CD4-positive, alpha-beta memory T cell (primary cell): Measurements from ENCODE around the gene SPHK2. TPM values are rescaled to one million over a fixed set of nuclear protein-coding genes. Genes with fewer than 3 reads are reported as not detected.

ENCODE experiments used
- CTCF ChIA-PET: fragments of 350-600 bp; sonication (Branson Sonifier 250); formaldehyde crosslinking; loops from one replicate; lab custom pipeline; 2021; ENCODE audit warnings: inconsistent platforms; ENCODE audit not compliant: partially characterized antibody; lab: Charles Lee
- POLR2A ChIA-PET: fragments of 350-600 bp; sonication (Branson Sonifier 250); formaldehyde crosslinking; loops from one replicate; lab custom pipeline; 2021; ENCODE audit not compliant: partially characterized antibody; lab: Charles Lee
- DNase-seq, 5 donors: peaks; one replicate each; pipeline versions ENCODE4 v3.0.0 to v3.0.0-alpha.2; 2020 to 2022; ENCODE audit warnings: mixed read lengths in 1 of 5
- H3K27ac ChIP-seq: one replicate; pipeline ENCODE4 v1.7.0; 2013; ENCODE audit warnings: low read depth, low read length
- H3K27me3 ChIP-seq: 2 replicates; pipeline ENCODE4 v1.7.0; 2013; ENCODE audit warnings: mild to moderate bottlenecking, low read length, moderate library complexity; ENCODE audit not compliant: insufficient read depth
- H3K36me3 ChIP-seq: 2 replicates; pipeline ENCODE4 v1.7.0; 2013; ENCODE audit warnings: mild to moderate bottlenecking, low read length, moderate library complexity; ENCODE audit not compliant: insufficient read depth
- H3K4me1 ChIP-seq: 2 replicates; pipeline ENCODE4 v1.7.0; 2013; ENCODE audit warnings: mild to moderate bottlenecking, low read length, moderate library complexity; ENCODE audit not compliant: insufficient read depth
- H3K4me3 ChIP-seq, 2 donors: one replicate each; pipeline ENCODE4 v1.7.0; 2013; ENCODE audit warnings: low read length in 2 of 2, mild to moderate bottlenecking in 1 of 2
- H3K9me3 ChIP-seq, 2 donors: one replicate each; pipeline ENCODE4 v1.7.0; 2013; ENCODE audit warnings: low read length in 2 of 2, control low read depth in 1 of 2; ENCODE audit not compliant: control insufficient read depth in 1 of 2
- H3K27ac Mint-ChIP-seq, 7 donors: one replicate each; pipeline ENCODE4 v1.8.0; 2020 to 2021; ENCODE audit warnings: mixed read lengths in 7 of 7, mild to moderate bottlenecking in 6 of 7, inconsistent platforms in 3 of 7, moderate library complexity in 3 of 7
- H3K27me3 Mint-ChIP-seq, 2 donors: one replicate each; pipeline ENCODE4 v1.8.0; 2020 to 2021; ENCODE audit warnings: mixed read lengths in 2 of 2
- H3K36me3 Mint-ChIP-seq, 2 donors: one replicate each; pipeline ENCODE4 v1.8.0; 2020 to 2021; ENCODE audit warnings: mixed read lengths in 2 of 2, inconsistent platforms in 1 of 2, mild to moderate bottlenecking in 1 of 2
- H3K4me1 Mint-ChIP-seq, 4 donors: one replicate each; pipeline ENCODE4 v1.8.0; 2020 to 2021; ENCODE audit warnings: mixed read lengths in 4 of 4, mild to moderate bottlenecking in 1 of 4
- H3K4me3 Mint-ChIP-seq, 8 donors: one replicate each; pipeline ENCODE4 v1.8.0; 2020 to 2021; ENCODE audit warnings: mixed read lengths in 8 of 8, mild to moderate bottlenecking in 7 of 8, moderate library complexity in 6 of 8, inconsistent platforms in 3 of 8
- H3K9me3 Mint-ChIP-seq, 8 donors: one replicate each; pipeline ENCODE4 v1.8.0; 2020 to 2021; ENCODE audit warnings: mixed read lengths in 8 of 8, mild to moderate bottlenecking in 5 of 8, inconsistent platforms in 3 of 8, moderate library complexity in 1 of 8
- intact Hi-C: fragments of 100-400 bp; cut with micrococcal nuclease; formaldehyde crosslinking; loops from one replicate; pipeline ENCODE4 v1.15.1; 2023
- polyA plus RNA-seq, 2 donors: library from polyadenylated mRNA; unstranded; fragments of 300-500 nt; fragmentation: Illumina TruSeq; gene quantifications; one replicate each; pipeline ENCODE4 v1.2.3, GENCODE V29; 2021
- total RNA-seq, 2 experiments: library from RNA; stranded (reverse); gene quantifications; one replicate each; pipeline ENCODE4 v1.2.3, GENCODE V29; 2021

The SPHK2 gene
- total and polyA plus RNA-seq, 4 experiments from 2014 or later, result 6.0 to 29.1 (median 16.7) TPM

DNA sequence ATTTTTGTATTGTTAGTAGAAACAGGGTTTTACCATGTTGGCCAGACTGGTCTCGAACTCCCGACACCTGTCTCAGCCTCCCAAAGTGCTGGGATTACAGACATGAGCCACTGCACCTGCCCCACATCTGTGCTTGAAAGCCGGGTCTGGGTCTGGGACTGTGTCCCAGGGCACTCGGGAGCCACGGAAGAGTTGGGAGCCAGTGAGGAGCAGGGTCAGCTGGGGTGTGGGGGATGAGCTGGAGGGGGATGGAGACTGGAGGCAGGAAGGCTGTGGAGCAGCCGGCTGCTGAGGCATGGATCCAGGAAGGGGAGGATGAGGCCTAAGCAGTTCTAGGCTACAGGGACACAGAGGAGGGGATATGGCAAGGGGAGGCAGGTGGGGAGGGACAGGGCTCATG is 23.5 kb upstream of the SPHK2 start:
- no peaks in the 10 kb centered on the region for H3K9me3 Mint-ChIP-seq
- no peaks in the 10 kb centered on the region for H3K36me3 Mint-ChIP-seq
- Histone ChIP-seq H3K27me3 (no peaks in the 10 kb centered on the region), H3K4me1 (peaks cover 22% of the 10 kb centered on the region), H3K9me3 (no peaks in the 10 kb centered on the region), H3K27ac (peak overlapping the region; percentile 54), H3K36me3 (no peaks in the 10 kb centered on the region), H3K4me3 (no peak overlapping the region)
- peak overlapping the region in 5 of 8 donors; percentile 36 to 86 (median 64) for H3K4me3 Mint-ChIP-seq
- peaks cover 0 to 3% of the 10 kb centered on the region in 2 donors for H3K27me3 Mint-ChIP-seq
- H3K4me1 Mint-ChIP-seq, result peaks cover 8 to 40% (median 14%) of the 10 kb centered on the region in 4 donors
- CTCF ChIA-PET, result interaction anchor here (0.7 to 2.5 kb wide), 6 partner anchors 11 to 368 kb away, joined by 3 to 12 read pairs (median 6); no protein-coding TSS in a partner anchor
- POLR2A ChIA-PET, result interaction anchor here (0.9 to 1.1 kb wide), 2 partner anchors 23 to 82 kb away, joined by 3 read pairs; partner anchors contain the start of gene RPL18
- no peak for DNase-seq
- intact Hi-C loops, result no loop called here
- peak overlapping the region; percentile 52 to 88 (median 73) for H3K27ac Mint-ChIP-seq

DNA sequence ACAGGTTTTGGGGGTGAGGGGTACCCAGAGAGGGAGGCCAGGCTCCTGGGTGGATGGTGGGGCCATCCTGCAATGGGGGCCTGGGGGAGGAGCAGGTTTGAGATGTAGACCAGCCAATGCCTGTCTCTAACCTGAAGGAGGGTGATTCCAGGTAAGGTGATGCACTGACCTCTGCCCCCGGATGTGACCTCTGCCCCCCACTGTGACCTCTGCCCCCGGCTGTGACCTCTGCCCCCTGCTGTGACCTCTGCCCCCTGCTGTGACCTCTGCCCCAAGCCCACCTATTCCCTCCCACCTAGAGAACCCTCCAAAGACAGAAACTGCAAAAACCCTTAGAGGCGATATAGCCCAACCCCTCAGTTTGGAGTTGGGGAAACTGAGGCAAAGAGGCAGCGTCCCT is 23.1 kb upstream of the SPHK2 start:
- no peaks in the 10 kb centered on the region for H3K9me3 Mint-ChIP-seq
- peak overlapping the region; percentile 54 for H3K27ac ChIP-seq
- CTCF ChIA-PET, result interaction anchor here (0.7 to 2.5 kb wide), 2 partner anchors 11 to 369 kb away, joined by 3 to 12 read pairs; no protein-coding TSS in a partner anchor

DNA sequence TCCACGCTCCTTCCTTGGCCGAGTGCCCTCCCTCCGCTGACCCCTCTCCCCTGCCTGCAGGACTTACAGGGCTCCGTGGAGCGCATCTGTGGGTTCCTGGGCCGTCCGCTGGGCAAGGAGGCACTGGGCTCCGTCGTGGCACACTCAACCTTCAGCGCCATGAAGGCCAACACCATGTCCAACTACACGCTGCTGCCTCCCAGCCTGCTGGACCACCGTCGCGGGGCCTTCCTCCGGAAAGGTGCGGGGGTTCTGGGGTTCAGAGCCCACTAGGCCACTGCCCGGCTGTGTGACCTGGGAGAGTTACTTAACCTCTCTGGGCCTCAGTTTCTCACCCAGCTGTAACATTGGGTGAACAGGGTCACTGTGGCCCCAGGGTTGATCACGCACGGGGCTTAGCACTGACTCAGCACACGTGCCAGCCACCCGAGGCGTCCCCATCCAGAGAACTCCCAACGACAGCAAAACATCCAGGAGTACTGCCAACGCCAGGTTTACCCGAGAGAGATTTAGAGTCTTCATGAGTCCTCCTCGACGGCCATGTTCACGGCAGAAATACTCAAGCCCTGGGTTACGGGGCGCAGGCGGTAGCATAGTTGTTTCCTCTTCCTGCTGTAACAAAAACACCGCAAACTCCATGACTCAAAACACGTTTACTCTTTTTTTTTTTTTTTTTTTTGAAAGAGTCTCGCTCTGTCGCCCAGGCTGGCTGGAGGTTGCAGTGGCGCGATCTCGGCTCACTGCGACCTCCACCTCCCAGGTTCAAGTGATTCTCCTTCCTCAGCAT is 22.4 kb upstream of the SPHK2 start:
- H3K27me3 Mint-ChIP-seq, result peaks cover 0 to 3% of the 10 kb centered on the region in 2 donors
- ChIA-PET CTCF (interaction anchor here (1.3 kb wide), 2 partner anchors 12 kb away, joined by 3 read pairs; no protein-coding TSS in a partner anchor), POLR2A (interaction anchor here (0.5 to 1.4 kb wide), 3 partner anchors 22 to 268 kb away, joined by 3 to 4 read pairs (median 3); partner anchors contain the start of genes RPL18 and SPHK2)
- no peaks in the 10 kb centered on the region for H3K36me3 Mint-ChIP-seq
- H3K4me3 Mint-ChIP-seq, result peak overlapping the region; percentile 68 to 86 (median 80)
- peak overlapping the region; percentile 54 for H3K27ac ChIP-seq
- peaks cover 22% of the 10 kb centered on the region for H3K4me1 ChIP-seq
- peak; percentile 50 to 76 (median 71) for DNase-seq
- no peaks in the 10 kb centered on the region for H3K36me3 ChIP-seq
- intact Hi-C loops, result no loop called here
- peak overlapping the region; percentile 5 to 51 for H3K4me3 ChIP-seq
- H3K9me3 Mint-ChIP-seq, result no peaks in the 10 kb centered on the region
- H3K27me3 ChIP-seq, result no peaks in the 10 kb centered on the region
- peaks cover 5 to 30% (median 13%) of the 10 kb centered on the region in 4 donors for H3K4me1 Mint-ChIP-seq
- peak overlapping the region; percentile 88 to 93 (median 92) for H3K27ac Mint-ChIP-seq
- no peaks in the 10 kb centered on the region for H3K9me3 ChIP-seq

More for the DNA sequence above, 23.1 kb upstream of the SPHK2 start:
- H3K4me3 Mint-ChIP-seq, result peak overlapping the region; percentile 36 to 86 (median 72)
- intact Hi-C loops, result no loop called here
- Histone ChIP-seq H3K36me3 (no peaks in the 10 kb centered on the region), H3K4me3 (peak overlapping the region in 1 of 2 donors; percentile 5), H3K9me3 (no peaks in the 10 kb centered on the region), H3K4me1 (peaks cover 22% of the 10 kb centered on the region), H3K27me3 (no peaks in the 10 kb centered on the region)
- peaks cover 0 to 3% of the 10 kb centered on the region in 2 donors for H3K27me3 Mint-ChIP-seq
- DNase-seq, result no peak
- H3K36me3 Mint-ChIP-seq, result no peaks in the 10 kb centered on the region
- H3K27ac Mint-ChIP-seq, result peak overlapping the region; percentile 52 to 93 (median 86)
- POLR2A ChIA-PET, result interaction anchor here (0.5 to 1.4 kb wide), 3 partner anchors 23 to 202 kb away, joined by 3 to 4 read pairs (median 3); partner anchors contain the start of genes RPL18 and SPHK2
- H3K4me1 Mint-ChIP-seq, result peaks cover 8 to 36% (median 14%) of the 10 kb centered on the region in 4 donors

- intact Hi-C loops, result no loop called here
- H3K9me3 ChIP-seq, result no peaks in the 10 kb centered on the region
- H3K27ac Mint-ChIP-seq, result peak overlapping the region in 2 of 7 donors; percentile 62 to 66
- peaks cover 16% of the 10 kb centered on the region for H3K4me1 ChIP-seq
- H3K9me3 Mint-ChIP-seq, result no peaks in the 10 kb centered on the region
- no peaks in the 10 kb centered on the region for H3K36me3 Mint-ChIP-seq
- no peak overlapping the region for H3K4me3 ChIP-seq
- H3K4me3 Mint-ChIP-seq, result peak overlapping the region in 1 of 8 donors; percentile 23
- peaks cover 2 to 23% (median 6%) of the 10 kb centered on the region in 4 donors for H3K4me1 Mint-ChIP-seq
- CTCF ChIA-PET, result interaction anchor here (1.6 kb wide), 1 partner anchor 9 kb away, joined by 5 read pairs; no protein-coding TSS in a partner anchor
- no peaks in the 10 kb centered on the region for H3K36me3 ChIP-seq
- H3K27me3 ChIP-seq, result no peaks in the 10 kb centered on the region
- no peak overlapping the region for H3K27ac ChIP-seq
- no peak for DNase-seq
- peaks cover 0 to 3% of the 10 kb centered on the region in 2 donors for H3K27me3 Mint-ChIP-seq
- POLR2A ChIA-PET, result no interaction called here
These were observed 20.2 kb upstream of the SPHK2 start for GRCh38 chr19:48598996-48599700.

- no peak overlapping the region for H3K4me3 ChIP-seq
- ChIA-PET CTCF (interaction anchor here (1.0 to 1.6 kb wide), 2 partner anchors 8 to 90 kb away, joined by 3 to 5 read pairs; no protein-coding TSS in a partner anchor), POLR2A (no interaction called here)
- no peaks in the 10 kb centered on the region for H3K36me3 Mint-ChIP-seq
- H3K9me3 Mint-ChIP-seq, result no peaks in the 10 kb centered on the region
- DNase-seq, result no peak
- H3K27ac Mint-ChIP-seq, result no peak overlapping the region
- peaks cover 0 to 15% (median 1%) of the 10 kb centered on the region in 4 donors for H3K4me1 Mint-ChIP-seq
- H3K4me1 ChIP-seq, result peaks cover 16% of the 10 kb centered on the region
- H3K36me3 ChIP-seq, result no peaks in the 10 kb centered on the region
- no peaks in the 10 kb centered on the region for H3K9me3 ChIP-seq
- no peak overlapping the region for H3K27ac ChIP-seq
- intact Hi-C loops, result no loop called here
- H3K4me3 Mint-ChIP-seq, result no peak overlapping the region
- H3K27me3 ChIP-seq, result no peaks in the 10 kb centered on the region
- H3K27me3 Mint-ChIP-seq, result peaks cover 0 to 3% of the 10 kb centered on the region in 2 donors
These were observed 18.5 kb upstream of the SPHK2 start for GRCh38 chr19:48600679-48601417.

DNA sequence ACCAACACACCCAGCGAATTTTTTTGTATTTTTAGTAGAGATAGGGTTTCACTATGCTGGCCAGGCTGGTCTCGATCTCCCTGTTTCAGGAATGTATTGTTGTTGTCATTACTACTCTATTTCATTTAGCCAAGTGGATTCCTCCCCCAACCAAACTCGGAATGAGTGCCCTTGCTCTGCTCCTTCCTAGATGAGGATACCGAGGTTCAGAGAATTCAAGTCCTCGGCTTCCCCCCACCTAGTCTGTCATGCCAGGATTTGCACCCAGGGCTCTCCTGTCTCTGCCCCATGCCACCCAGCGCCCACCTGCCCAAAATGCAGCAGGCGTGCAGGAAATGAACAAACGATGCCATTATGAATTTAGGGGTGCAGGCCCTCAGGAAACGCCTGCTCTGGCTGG is 16.3 kb upstream of the SPHK2 start:
- ChIA-PET POLR2A (no interaction called here), CTCF (interaction anchor here (2.0 kb wide), 1 partner anchor 14 kb away, joined by 9 read pairs; no protein-coding TSS in a partner anchor)
- Histone ChIP-seq H3K27me3 (no peaks in the 10 kb centered on the region), H3K27ac (no peak overlapping the region), H3K4me1 (peaks cover under 1% of the 10 kb centered on the region), H3K36me3 (no peaks in the 10 kb centered on the region), H3K4me3 (no peak overlapping the region), H3K9me3 (no peaks in the 10 kb centered on the region)
- peaks cover 0 to 2% (median 0%) of the 10 kb centered on the region in 4 donors for H3K4me1 Mint-ChIP-seq
- intact Hi-C loops, result no loop called here
- H3K9me3 Mint-ChIP-seq, result no peaks in the 10 kb centered on the region
- H3K36me3 Mint-ChIP-seq, result no peaks in the 10 kb centered on the region
- H3K27me3 Mint-ChIP-seq, result peaks cover 0 to 3% of the 10 kb centered on the region in 2 donors
- no peak overlapping the region for H3K27ac Mint-ChIP-seq
- no peak for DNase-seq
- H3K4me3 Mint-ChIP-seq, result no peak overlapping the region
